Transverse colon (tissue), 4 donors: ENCODE data around the gene MTMR11.

Experiments used
- EP300 ChIP-seq: sonication (generic); formaldehyde crosslinking; IDR thresholded peaks from one replicate; pipeline ENCODE4 v1.6.1; 2017; ENCODE audit warnings: antibody characterized with exemption, low read depth
- POLR2A ChIP-seq: fragments of 450-650 bp; IDR thresholded peaks from one replicate; pipeline ENCODE4 v1.6.1; 2016; ENCODE audit warnings: antibody characterized with exemption, mild to moderate bottlenecking, moderate library complexity
- POLR2AphosphoS5 ChIP-seq, 3 donors: sonication (generic); formaldehyde crosslinking; IDR thresholded peaks; one replicate each; pipeline ENCODE4 v1.6.1; 2016; ENCODE audit warnings: antibody characterized with exemption in 3 of 3
- TF ChIP-seq, protein P1 (sequence below), 5 experiments: fragments of 200-600 bp in 3 of 5; fragments of 450-650 bp in 2 of 5; sonication (generic) in 3 of 5; IDR thresholded peaks; 1 replicate in 2 of 5; 2 replicates in 3 of 5; pipeline ENCODE4 v1.5.1; 2016 to 2017; ENCODE audit warnings: antibody characterized with exemption in 5 of 5, inconsistent platforms in 3 of 5, mild to moderate bottlenecking in 2 of 5, moderate library complexity in 1 of 5

DNA sequence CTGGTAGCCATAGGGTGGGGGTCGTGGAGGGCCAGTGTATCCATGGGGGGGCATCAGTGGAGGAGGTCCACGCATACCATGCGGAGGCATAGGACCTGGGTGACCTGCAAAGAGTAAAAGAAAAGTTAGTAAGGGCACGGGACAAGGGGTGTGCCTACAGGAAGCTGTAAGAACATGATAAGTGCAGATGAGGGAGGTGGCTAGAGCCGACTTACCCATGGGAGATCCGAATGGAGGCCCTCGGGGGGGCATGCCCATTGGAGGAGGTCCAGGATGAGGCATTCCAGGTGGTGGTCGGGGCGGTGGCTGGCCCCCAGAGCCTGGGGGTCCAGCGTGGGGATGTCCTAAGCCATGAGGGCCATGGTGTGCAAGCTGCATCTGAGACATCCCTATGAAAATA lies 13.1 kb downstream of the MTMR11 start:
- TF ChIP-seq POLR2AphosphoS5 (IDR thresholded peaks at IDR 0.05) (no peak), POLR2A (no peak), EP300 (no peak)
- TF ChIP-seq, protein P1, sequence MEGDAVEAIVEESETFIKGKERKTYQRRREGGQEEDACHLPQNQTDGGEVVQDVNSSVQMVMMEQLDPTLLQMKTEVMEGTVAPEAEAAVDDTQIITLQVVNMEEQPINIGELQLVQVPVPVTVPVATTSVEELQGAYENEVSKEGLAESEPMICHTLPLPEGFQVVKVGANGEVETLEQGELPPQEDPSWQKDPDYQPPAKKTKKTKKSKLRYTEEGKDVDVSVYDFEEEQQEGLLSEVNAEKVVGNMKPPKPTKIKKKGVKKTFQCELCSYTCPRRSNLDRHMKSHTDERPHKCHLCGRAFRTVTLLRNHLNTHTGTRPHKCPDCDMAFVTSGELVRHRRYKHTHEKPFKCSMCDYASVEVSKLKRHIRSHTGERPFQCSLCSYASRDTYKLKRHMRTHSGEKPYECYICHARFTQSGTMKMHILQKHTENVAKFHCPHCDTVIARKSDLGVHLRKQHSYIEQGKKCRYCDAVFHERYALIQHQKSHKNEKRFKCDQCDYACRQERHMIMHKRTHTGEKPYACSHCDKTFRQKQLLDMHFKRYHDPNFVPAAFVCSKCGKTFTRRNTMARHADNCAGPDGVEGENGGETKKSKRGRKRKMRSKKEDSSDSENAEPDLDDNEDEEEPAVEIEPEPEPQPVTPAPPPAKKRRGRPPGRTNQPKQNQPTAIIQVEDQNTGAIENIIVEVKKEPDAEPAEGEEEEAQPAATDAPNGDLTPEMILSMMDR (IDR thresholded peaks at IDR 0.05), result no peak
